GM12892 (cell line): ENCODE data around the gene ITPR1.

ENCODE experiments used
- POLR2AphosphoS5 ChIP-seq: IDR thresholded peaks from 2 replicates; pipeline ENCODE4 v1.6.1; 2011; ENCODE audit warnings: low read depth, low read length, control low read depth
- TAF1 ChIP-seq: IDR thresholded peaks from 2 replicates; pipeline ENCODE4 v1.6.1; 2011; ENCODE audit warnings: low read depth, mild to moderate bottlenecking, control low read depth, low read length, borderline replicate concordance

- no peak for TF ChIP-seq POLR2AphosphoS5
- no peak for TF ChIP-seq TAF1
Measured at GRCh38 chr3:4642611-4643010, 149.5 kb downstream of the ITPR1 start.
